Colon (tissue), 2 donors: Measurements from ENCODE around the gene ARHGEF37.

Experiments
- FAIRE-seq: peaks from 2 replicates; lab custom pipeline; 2012; peaks lifted over from hg19 to GRCh38; lab: Jason Lieb, UNC
- donor health status: control.
- donor health status: control.

ARHGEF37 gene

DNA sequence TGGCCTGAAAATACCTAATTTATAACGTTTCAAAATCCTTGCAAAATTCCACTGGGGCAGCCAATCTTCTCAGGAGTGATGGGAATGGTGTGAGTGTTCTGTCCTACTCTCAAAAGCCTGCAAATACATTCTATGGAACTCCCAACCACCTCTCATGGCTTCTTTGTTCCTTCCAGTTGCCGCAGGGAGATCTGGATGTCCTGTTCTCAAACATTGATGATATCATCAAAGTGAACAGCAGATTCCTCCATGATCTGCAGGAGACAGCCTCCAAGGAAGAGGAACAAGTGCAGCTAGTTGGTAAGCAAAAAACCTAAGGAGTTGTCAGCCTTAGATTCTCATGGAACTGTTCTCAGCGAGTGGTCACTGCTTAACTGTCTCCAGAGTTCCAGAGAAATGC, 19.6 kb downstream of the ARHGEF37 start:
- no peak for FAIRE-seq

DNA sequence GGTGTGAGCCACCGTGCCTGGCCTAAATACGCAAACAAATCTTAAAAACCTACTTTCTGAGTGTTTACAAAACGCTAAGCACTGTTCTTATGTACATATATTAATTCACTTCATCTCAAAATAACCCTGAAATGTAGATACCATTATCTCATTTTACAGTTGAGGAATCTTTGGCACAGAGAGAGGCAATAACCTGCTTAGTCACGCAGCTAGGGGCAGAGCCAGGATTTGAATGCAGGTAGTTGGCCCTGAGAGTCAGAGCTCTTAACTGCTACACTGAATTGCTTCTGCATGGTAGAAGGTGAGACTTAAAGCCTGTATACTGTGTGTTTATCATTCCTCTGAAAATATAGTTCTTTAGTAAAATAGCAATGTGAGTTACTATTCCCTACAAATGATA, 21.9 kb downstream of the ARHGEF37 start:
- FAIRE-seq, result no peak

DNA sequence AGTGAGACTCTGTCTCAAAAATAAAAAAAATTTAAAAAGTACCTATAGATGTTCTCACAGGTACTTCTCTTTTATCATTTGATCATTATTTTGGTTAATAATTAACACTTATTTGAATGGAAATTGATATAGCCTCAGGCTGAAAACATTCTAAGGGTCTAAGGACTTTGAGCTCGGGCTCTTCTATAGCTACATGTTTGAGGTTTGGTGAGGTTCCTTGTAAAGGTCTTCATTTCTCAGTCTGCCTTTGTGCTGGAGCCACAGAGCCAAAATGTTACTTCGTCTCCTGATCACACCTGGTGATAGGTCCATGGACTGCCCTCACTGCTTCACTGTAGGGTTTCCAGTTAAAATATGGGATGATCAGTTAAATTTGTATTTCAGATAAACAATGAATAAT, 22.6 kb downstream of the ARHGEF37 start:
- no peak for FAIRE-seq

DNA sequence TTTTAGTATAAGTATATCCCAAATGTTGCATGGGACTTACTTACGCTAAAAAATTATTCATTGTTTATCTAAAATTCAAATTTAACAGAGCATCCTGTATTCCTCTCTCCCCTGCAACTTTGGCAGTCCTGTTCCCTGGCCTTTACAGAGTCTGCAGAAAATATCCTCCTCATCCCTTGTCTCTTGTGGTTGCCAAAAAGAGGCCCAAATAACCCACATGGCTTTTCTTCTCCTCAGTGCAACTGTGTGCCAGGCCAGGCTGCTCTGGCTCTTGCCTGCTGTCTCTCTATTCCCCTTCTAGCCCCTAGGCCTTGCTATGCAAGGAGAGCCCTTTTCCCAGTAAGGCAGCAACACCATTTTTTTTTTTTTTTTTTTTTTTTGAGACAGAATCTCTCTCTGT, 23.0 kb downstream of the ARHGEF37 start:
- no peak for FAIRE-seq

DNA sequence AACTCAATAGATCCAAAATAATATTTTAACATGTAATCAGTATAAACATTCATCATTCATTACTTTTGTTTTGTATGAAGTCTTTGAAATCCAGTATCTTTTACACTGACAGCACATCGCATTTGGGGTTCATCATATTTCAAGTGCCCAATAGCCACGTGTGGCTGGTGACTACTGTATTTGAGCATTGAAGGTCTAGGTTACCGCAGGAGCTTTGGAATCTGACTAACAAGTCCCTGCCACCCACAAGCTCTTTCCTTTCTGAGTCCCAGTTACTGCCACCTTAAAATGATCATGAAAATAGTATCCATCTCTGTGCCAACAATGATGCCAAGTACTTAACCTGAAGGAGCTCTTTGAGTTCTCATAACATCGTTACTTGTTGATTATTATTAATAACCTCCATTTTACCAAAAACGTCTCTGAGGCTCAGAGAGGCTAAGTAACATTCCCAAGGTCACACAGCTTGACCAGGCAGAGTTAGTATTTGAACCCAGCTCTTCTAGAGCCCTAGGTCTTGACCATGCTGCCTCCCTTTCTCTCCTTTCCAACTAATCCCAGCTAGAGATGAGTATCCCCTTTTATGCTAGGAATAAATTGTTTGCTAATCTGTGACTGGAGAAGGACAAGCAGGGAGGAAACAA, 24.2 kb downstream of the ARHGEF37 start:
- no peak for FAIRE-seq

DNA sequence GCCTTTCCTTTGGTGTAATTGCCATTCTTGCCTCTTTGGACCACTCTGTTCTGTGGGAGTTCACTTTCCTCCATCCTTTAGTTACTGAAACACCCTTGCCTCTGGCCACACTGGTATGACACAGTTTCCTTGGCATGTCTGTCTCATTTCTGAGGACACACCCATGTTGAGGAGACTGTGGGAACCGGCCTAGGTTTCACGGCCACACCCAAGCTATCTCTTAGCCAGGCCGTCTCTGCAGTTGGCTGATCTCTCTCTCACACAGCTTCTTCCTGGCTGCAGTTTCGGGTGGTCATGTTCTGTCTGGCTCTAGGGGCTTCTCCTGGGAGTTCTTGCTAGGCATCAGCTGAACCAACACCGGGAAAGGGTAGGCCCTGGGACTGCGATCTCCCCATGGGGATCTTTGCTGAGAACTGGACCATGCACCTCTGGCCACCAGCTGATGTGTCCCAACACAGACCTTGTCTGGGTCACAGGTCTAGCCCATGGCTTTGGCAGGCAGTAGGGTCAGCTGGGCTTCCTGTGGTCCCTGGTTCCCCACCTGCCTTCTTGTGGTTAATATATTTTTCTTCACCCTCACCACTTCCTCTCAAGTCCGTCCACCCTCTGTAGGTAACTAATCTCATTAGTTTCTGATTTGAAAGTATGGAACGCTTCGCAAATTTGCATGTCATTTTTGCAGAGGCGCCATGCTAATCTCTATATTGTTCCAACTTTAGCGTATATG, 24.9 kb downstream of the ARHGEF37 start:
- FAIRE-seq, result no peak

DNA sequence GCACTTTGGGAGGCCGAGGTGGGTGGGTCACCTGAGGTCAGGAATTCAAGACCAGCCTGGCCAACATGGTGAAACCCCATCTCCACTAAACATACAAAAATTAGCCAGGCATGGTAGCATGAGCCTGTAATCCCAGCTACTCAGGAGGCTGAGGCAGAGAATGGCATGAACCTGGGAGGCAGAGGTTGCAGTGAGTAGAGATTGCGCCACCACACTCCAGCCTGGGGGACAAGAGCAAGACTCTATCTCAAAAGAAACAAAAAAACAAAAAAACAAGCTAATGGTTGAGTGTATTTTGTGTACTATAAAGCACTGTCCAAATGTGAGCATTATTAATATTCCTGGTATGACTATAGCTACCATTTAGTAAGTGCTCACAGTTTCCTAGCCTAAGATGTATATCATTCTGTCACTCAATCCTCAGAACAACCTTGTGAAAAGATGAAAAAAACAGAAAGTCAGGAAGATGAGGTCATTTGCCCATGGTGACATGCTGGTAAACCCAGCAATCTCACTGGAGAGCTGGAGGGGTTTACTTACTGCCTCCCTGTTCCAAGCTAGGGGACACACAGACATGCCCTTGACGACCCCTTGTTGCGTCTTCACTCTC, 27.7 kb downstream of the ARHGEF37 start:
- FAIRE-seq, result no peak

DNA sequence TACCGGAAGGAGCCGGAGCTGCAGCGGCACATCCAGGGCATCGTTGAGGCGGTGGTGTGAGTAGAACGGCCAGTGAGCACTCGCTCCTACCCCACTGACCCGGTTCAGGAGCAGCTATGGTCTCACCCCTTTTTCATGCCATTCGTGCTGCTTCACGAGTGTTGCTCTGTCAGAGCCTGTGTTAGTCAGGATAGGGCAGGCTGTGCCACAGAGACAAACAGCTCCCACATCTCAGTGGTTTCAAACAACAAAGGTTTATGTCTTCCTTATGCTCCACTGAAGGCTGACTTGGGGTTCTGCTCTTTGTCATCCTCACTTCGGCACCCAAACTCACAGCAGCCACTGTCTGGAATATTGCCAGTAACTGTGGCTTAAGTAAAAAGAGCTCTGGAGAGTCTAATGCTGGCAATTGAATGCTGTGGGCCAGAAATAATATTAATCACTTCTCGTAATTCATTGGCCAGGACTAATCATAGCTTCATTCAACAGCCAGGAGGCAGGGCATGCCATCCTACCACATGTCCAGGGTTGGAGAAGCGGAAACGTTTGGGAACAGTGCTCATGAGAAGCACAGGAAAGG, 28.4 kb downstream of the ARHGEF37 start:
- no peak for FAIRE-seq

DNA sequence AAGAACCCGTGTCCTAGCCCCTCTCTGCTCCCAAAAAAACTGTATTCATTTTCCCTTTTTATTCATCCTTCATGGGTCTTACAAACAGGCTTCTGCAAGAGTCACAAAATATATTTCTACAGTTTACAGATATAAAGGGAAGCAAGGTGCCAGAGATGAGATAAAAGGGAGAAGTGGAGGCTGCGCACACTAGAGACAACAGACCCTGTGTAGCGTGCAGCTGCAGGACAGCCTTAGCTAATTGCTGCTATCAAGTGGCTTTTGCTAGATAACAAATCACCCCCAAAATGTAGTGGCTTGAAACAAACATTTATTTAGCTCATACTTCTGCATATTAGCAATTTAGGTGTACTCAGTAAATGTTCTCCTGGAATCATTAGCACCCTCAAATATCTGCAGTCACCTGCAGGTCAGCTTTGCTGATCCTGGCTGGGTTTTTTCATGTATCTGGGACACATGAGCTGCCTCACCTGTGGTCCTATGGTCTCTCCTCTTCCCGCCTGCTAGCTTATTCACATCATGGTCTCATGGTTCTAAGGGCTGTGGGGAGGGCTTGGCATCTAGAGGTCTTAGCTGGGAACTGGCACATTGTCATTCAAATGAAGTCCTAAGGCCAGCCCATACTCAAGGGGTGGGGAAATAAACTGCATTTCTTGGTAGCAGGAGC, 29.4 kb downstream of the ARHGEF37 start:
- no peak for FAIRE-seq

DNA sequence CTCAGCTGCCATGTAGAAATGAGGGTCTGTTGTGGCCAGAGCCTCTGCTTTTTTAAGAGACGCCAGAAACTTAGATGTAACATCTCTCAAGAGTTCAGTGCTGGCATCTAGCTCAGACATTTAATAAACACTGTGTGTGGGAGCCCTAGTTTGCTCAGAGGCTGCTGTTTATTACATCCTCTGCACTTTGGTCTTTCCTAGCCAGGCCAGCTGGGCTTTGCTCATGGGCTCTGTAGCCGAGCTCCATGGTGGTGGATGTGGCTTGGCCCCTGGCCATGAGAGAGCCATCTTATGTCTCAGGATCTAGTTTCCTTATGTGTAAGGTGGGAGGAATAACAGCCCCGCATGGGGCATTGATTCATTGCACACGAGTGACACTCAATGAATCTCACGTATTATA, 30.0 kb downstream of the ARHGEF37 start:
- no peak for FAIRE-seq

DNA sequence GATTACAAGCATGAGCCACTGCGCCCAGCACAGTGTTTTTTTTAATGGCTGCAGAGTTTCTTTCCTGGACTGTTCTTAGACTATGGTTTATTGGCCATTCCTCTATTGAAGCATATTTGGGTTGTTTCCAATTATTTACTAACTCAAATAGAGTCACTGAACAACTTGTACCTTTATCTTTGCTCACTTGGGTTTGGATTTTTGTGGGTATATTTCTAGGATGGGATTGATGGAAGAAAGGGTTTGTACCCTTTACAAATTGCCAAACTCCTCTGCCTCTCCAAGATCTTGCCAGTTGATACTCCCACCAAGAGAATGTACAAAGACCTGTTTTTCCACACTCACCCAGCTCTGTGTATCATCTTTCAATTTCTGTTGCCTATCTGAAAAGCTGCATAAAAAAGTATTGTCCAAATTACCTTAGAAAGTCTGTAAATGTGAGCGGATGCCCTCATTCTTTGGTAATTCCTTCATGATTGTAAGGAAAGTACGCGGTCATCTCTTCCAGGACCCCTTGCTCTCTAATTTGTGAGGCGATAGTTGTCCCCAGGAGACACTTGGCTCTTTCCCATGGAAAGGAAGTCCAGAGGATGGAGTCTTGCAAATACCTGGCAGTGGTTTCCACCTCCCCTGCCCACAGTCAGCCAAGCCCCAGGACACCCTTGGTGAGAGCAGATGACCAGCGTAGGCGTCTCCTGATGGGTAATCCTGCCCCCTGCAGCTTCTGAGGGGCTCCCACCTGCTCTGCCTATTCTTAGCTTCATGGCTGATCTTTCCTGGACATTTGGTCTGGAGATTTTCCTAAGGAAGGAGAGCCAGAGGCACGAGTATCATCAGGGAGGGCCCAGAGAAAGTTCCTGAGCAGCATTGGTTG, 33.0 kb downstream of the ARHGEF37 start:
- FAIRE-seq, result no peak

DNA sequence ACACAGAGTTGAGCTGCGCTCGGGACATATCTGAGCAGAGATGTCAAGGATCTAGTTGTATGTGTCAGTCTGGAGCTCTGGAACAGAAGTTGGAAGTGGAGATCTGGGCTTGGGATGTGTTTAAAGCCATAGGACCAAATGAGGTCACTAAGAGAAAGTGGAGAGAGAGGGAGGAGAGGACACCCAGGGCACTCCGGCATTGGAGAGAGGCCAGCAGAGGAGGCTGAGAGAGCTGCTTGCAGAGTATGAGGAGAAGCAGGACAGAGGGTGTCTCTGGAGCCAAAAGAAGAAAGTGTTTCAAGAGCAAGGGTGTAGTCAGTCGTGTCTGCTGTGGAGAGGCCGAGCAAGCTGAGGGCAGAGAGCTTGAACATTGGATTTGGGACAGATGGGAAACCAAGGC, 34.7 kb downstream of the ARHGEF37 start:
- FAIRE-seq, result no peak

DNA sequence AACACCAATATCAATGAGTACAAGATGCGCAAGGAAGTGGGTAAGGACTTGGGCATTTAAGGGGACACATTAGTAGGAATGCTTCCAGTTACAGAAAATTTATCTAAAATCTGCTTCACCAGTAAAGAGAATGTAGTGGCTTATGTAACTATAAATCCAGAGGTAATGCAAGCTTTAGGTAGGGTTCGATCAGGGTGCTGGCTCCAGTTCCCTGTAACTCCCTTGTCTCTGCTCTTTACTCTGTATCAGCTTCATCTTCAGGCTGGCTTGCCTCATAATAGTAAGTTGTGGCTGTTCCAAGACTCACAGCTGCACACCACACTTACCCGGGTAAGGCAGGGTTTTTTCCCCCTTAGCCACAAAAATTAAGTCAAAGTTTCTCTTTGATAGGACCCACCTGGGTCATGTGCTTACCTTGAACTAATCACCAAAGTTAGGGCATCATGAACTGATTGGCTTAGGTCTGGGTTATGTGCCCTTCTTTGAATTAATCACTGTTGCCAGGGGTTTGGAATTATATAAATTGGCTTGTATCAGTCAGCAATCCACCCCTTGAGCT, 35.5 kb downstream of the ARHGEF37 start:
- no peak for FAIRE-seq

DNA sequence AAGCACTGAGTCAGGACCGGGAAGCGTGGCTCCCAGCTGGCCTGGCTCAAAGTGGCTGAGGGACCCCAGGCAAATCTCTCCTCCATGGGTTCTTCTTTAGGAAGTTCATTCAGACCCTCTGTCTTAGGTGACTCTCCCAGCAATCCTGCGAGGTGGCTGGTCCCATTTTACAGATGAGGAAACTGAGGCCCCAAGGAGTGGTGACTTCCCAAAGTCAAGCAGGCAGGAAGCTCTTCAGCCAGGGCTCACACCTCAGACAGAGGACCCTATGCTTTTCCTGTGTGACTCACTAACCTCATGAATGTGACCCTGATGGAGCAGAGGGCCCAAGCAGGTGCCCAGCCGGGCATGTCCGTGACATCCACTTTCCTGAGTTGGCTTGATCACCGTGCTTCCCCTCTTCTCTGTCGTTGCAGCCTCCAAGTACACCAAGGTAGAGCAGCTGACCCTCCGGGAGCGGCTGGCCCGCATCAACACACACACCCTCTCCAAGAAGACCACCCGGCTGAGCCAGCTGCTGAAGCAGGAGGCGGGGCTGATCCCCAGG, 36.5 kb downstream of the ARHGEF37 start:
- no peak for FAIRE-seq

DNA sequence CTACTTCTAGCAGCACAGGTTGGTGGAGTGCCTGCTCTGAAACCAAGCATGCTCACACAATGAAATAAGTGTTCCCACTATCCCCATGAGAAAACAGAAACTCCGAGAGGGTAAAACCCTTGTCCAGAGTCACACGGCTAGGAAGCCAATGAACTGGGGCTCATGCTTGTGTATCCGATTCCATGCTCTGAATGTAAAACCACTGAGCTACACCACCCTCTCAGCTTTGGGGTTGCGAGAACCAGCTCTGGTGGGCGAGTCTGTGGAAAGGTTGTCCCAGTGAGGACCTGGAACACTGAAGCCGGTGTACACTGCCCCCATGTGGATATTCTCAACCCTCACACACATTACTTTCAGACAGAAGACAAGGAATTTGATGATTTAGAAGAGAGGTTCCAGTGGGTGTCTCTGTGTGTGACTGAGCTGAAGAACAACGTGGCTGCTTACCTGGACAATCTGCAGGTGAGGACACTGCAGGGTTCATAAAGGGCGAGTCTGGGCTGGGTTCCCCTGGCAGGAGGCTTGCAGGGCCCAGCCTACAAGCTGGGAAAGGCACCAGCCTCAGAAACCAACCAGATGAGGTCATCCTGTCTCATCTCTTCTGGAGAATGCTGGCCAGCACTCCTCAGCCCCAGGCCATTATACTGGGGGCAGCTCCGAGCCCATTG, 37.4 kb downstream of the ARHGEF37 start:
- no peak for FAIRE-seq

DNA sequence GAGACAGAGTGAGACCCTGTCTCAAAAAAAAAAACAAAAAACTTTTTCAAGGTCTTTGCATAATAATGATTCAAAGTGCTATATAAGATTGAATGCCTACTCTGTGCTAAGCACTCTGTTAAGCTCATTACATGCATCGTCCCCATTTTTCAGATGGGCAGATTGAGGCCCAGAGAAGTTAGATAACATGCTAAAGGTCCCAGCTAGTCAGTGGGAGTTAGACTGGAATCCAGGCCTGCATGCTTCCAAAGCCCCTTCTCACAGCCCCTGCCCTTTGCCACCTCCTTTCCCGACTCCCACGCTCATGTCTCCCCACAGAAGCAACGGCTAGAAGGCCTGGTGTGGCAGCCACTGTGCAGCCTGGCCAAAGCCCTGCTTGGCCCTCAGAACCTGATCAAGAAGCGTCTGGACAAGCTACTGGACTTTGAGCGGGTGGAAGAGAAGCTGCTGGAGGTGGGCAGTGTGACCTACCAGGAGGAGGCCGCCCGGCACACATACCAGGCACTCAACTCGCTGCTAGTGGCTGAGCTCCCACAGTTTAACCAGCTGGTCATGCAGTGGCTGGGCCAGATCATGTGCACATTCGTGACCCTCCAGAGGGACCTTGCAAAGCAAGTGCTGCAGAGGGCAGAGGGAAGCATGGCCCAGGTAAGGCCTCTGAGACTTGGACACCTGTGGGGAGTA, 40.3 kb downstream of the ARHGEF37 start:
- FAIRE-seq, result no peak

DNA sequence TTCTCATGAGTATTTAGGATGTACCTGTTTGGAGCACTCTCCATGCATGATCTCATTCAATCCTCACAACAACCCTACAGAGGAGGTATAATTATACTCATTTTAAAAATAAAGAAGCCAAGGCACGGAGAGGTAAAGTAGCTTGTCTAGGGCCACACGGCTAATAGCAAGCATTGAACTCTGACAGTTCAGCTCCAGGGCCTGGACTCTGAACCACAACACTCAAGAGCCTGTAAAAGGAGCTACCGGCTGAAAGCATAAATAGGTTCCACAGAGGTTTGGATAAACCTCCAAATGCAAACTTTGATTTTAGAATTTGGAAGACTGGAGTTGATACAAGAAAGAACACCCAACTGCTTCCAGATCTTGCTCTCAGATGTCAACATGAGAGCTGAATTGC, 41.2 kb downstream of the ARHGEF37 start:
- no peak for FAIRE-seq

DNA sequence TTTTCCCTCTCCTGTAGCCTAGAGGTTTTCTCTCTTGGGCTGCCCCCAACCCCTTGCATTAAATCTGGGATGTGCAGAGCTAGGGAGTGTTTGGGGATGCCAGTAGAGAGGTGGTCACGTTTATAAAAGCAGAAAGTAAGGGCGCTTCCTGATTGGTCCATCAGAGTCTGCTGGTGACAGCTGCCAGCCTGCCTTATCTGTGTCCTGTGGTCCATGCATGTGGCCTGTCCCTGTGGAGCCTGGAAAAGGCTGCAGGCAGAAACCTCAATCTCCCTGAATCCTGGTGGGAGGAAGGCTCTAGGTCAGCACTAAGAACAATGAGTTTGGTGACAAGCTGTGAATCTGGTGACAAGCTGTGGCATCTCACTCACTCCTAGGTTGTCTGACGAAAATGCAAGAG, 42.2 kb downstream of the ARHGEF37 start:
- no peak for FAIRE-seq

DNA sequence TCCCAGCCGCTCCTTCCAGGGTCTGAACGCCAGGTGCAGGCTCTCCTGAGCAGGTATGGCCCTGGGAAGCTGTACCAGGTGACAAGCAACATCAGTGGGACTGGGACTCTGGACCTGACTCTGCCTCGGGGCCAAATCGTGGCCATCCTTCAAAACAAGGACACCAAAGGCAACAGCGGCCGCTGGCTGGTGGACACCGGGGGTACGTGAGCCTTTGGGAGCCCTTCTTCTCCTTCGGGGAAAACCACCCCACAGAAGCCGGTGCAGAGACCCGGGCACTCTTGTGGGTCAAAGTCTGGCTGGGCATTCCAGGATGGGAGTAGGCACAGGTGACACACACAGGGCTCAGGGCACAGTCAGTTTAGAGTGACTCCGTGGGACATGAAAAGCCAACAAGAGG, 45.8 kb downstream of the ARHGEF37 start:
- FAIRE-seq, result no peak

DNA sequence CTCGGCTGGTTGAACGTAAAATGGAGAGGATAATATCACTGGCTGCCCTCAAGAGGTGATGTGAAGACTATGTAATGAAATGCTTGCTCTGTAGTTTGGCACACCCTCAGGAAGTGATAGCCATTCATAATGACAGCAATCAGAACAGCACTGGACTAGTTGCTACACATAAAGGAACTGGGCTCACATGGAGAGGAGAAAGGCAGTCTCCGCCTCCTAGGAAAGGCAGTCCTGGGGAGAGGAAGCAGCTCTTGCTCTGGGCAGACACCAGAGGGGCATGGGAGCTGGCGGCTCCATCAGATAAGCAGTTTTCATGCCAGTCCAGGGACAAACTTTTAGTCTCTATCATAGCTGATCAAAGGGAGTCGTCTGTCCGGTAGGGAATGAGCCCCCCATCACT, 46.9 kb downstream of the ARHGEF37 start:
- no peak for FAIRE-seq
